DMS53 (cell line): ENCODE measurements around the gene PNPLA2.

Experiments used
- DNase-seq: peaks from one replicate; lab custom pipeline; 2025; lab: John Stamatoyannopoulos, UW

Gene PNPLA2

GRCh38 chr11:831118-831864 is 12.6 kb downstream of the PNPLA2 start:
- peak; percentile 72 for DNase-seq

- DNase-seq = no peak
Observed at GRCh38 chr11:831961-832528, 13.3 kb downstream of the PNPLA2 start.

- DNase-seq = peak; percentile 90
Observed at GRCh38 chr11:832529-833113, 13.9 kb downstream of the PNPLA2 start, which contains the start of gene CD151. Gene CD151, plus strand, starts transcription at chr11:832952. Its CDS starts 3,118 bp downstream, at chr11:836070.

GRCh38 chr11:833114-833791 is 14.5 kb downstream of the PNPLA2 start:
- peak; percentile 90 for DNase-seq

- no peak for DNase-seq
Observed at GRCh38 chr11:833849-834311, 15.2 kb downstream of the PNPLA2 start.

GRCh38 chr11:834371-835316 is 15.9 kb downstream of the PNPLA2 start:
- peak; percentile 51 for DNase-seq

GRCh38 chr11:836274-836673 is 17.6 kb downstream of the PNPLA2 start:
- DNase-seq = no peak

GRCh38 chr11:836700-837099 is 18.0 kb downstream of the PNPLA2 start:
- no peak for DNase-seq

GRCh38 chr11:837189-837989 is 18.7 kb downstream of the PNPLA2 start:
- DNase-seq = no peak

GRCh38 chr11:837990-838307 is 19.2 kb downstream of the PNPLA2 start:
- DNase-seq = no peak

- peak; percentile 56 for DNase-seq
Observed at GRCh38 chr11:838441-839279, 19.9 kb downstream of the PNPLA2 start.

GRCh38 chr11:839280-839623 is 20.5 kb downstream of the PNPLA2 start:
- no peak for DNase-seq

GRCh38 chr11:839875-840617 is 21.3 kb downstream of the PNPLA2 start:
- peak; percentile 49 for DNase-seq

- peak; percentile 80 for DNase-seq
Observed at GRCh38 chr11:841981-842369, 23.3 kb downstream of the PNPLA2 start.

GRCh38 chr11:842370-843002 is 23.8 kb downstream of the PNPLA2 start, which contains the start of the genes POLR2L and TSPAN4:
Gene POLR2L, minus strand, starts transcription at chr11:842529. Its CDS starts 21 bp downstream, at chr11:842508.
Gene TSPAN4, plus strand, starts transcription at chr11:842852. Its CDS starts 7,453 bp downstream, at chr11:850305.
- DNase-seq = peak; percentile 98

GRCh38 chr11:843086-843734 is 24.5 kb downstream of the PNPLA2 start:
- peak; percentile 64 for DNase-seq

GRCh38 chr11:843818-844692 is 25.3 kb downstream of the PNPLA2 start:
- peak; percentile 74 for DNase-seq
